8988T (cell line): ENCODE data around the gene SYNCRIP.
"Not testable (repeated sequence)": the region's sequence is repeated elsewhere in the genome, so short reads cannot be mapped to it uniquely, and the experiment has no call there.

ENCODE experiments used
- DNase-seq: peaks from one replicate; pipeline ENCODE4 v3.0.0; 2011

Gene SYNCRIP

GRCh38 chr6:85593438-85594196 is 49.1 kb downstream of the SYNCRIP start, which contains the start of gene SNX14:
Gene SNX14 (minus strand): TSS chr6:85593858. CDS start chr6:85593718, 140 bp downstream.
- DNase-seq, result peak; percentile 72

GRCh38 chr6:85592033-85592432 is 50.7 kb downstream of the SYNCRIP start:
- DNase-seq, result no peak

- no peak for DNase-seq
Measured at GRCh38 chr6:85591207-85591606, 51.5 kb downstream of the SYNCRIP start.

GRCh38 chr6:85585741-85586140 is 56.9 kb downstream of the SYNCRIP start:
- DNase-seq, result no peak

GRCh38 chr6:85582832-85583231 is 59.9 kb downstream of the SYNCRIP start:
- not testable (repeated sequence) for DNase-seq

GRCh38 chr6:85581572-85581971 is 61.1 kb downstream of the SYNCRIP start:
- DNase-seq, result no peak

GRCh38 chr6:85580878-85581267 is 61.8 kb downstream of the SYNCRIP start:
- no peak for DNase-seq

GRCh38 chr6:85580118-85580877 is 62.4 kb downstream of the SYNCRIP start:
- no peak for DNase-seq

- no peak for DNase-seq
Measured at GRCh38 chr6:85579581-85579980, 63.1 kb downstream of the SYNCRIP start.

- DNase-seq, result no peak
Measured at GRCh38 chr6:85576476-85576875, 66.2 kb downstream of the SYNCRIP start.

GRCh38 chr6:85574932-85575598 is 67.6 kb downstream of the SYNCRIP start:
- no peak for DNase-seq

GRCh38 chr6:85569323-85569722 is 73.4 kb downstream of the SYNCRIP start:
- no peak for DNase-seq

GRCh38 chr6:85568411-85568810 is 74.3 kb downstream of the SYNCRIP start:
- no peak for DNase-seq

GRCh38 chr6:85565736-85566135 is 77.0 kb downstream of the SYNCRIP start:
- DNase-seq, result no peak

- DNase-seq, result not testable (repeated sequence)
Measured at GRCh38 chr6:85564223-85564622, 78.5 kb downstream of the SYNCRIP start.
